WTC11 (cell line): ENCODE data around the gene BNC1.
A peak's percentile ranks its signal among the peaks of the same experiment; 100 is the strongest.

Experiments used
- ETV6 ChIP-seq: sonication (generic); formaldehyde crosslinking; IDR thresholded peaks from 2 replicates; pipeline ENCODE4 v1.8.1; 2022; ENCODE audit warnings: mild to moderate bottlenecking, missing genetic modification reagents
- MXD4 ChIP-seq: fragments of 250-450 bp; sonication (Bioruptor Pico); IDR thresholded peaks from 2 replicates; pipeline ENCODE4 v1.8.0; 2021; ENCODE audit warnings: mild to moderate bottlenecking, moderate library complexity, borderline replicate concordance
- SMAD3 ChIP-seq: sonication (generic); formaldehyde crosslinking; IDR thresholded peaks from 2 replicates; pipeline ENCODE4 v1.8.0; 2022; ENCODE audit warnings: missing genetic modification reagents, mild to moderate bottlenecking, borderline replicate concordance
- TEAD1 ChIP-seq: sonication (generic); formaldehyde crosslinking; IDR thresholded peaks from 2 replicates; pipeline ENCODE4 v1.8.0; 2022; ENCODE audit warnings: mild to moderate bottlenecking, missing genetic modification reagents
- ZNF263 ChIP-seq: sonication (generic); formaldehyde crosslinking; IDR thresholded peaks from 2 replicates; pipeline ENCODE4 v1.8.1; 2022; ENCODE audit warnings: low read depth, mild to moderate bottlenecking, moderate library complexity, missing genetic modification reagents
- ZNF423 ChIP-seq: fragments of 250-450 bp; sonication (Bioruptor Pico); IDR thresholded peaks from 2 replicates; pipeline ENCODE4 v2.1.2; 2022; ENCODE audit warnings: mild to moderate bottlenecking, moderate library complexity
- TF ChIP-seq, protein P1 (sequence below): sonication (generic); formaldehyde crosslinking; IDR thresholded peaks from 2 replicates; pipeline ENCODE4 v1.8.0; 2023; ENCODE audit warnings: mild to moderate bottlenecking, missing genetic modification reagents
- TF ChIP-seq, protein P2 (sequence below): fragments of 200-600 bp; IDR thresholded peaks from 2 replicates; pipeline ENCODE4 v1.8.0; 2022; ENCODE audit warnings: antibody characterized with exemption
- TF ChIP-seq, protein P3 (sequence below): sonication (generic); formaldehyde crosslinking; IDR thresholded peaks from 2 replicates; pipeline ENCODE4 v1.8.0; 2022; ENCODE audit warnings: mild to moderate bottlenecking, missing genetic modification reagents

DNA sequence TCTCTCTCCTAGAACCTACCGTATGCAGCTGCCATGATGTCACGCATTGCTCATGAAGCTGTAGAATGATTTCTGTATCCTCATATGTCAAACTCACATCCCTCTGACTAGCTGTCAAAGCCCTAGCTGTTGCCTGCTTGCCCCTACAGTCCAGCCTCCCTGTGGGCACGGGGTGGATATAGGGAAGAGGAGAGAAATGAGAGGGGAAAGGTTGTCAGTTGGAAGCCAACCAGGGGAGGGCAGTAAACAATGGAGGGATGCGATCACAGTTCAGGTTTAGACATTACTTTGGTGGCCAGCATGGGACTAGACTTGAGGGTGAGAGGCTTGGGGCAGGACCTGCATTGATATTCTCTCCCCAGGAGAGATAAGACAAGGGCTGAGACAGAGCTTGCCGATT, 75.1 kb downstream of the BNC1 start:
- TF ChIP-seq, protein P1, sequence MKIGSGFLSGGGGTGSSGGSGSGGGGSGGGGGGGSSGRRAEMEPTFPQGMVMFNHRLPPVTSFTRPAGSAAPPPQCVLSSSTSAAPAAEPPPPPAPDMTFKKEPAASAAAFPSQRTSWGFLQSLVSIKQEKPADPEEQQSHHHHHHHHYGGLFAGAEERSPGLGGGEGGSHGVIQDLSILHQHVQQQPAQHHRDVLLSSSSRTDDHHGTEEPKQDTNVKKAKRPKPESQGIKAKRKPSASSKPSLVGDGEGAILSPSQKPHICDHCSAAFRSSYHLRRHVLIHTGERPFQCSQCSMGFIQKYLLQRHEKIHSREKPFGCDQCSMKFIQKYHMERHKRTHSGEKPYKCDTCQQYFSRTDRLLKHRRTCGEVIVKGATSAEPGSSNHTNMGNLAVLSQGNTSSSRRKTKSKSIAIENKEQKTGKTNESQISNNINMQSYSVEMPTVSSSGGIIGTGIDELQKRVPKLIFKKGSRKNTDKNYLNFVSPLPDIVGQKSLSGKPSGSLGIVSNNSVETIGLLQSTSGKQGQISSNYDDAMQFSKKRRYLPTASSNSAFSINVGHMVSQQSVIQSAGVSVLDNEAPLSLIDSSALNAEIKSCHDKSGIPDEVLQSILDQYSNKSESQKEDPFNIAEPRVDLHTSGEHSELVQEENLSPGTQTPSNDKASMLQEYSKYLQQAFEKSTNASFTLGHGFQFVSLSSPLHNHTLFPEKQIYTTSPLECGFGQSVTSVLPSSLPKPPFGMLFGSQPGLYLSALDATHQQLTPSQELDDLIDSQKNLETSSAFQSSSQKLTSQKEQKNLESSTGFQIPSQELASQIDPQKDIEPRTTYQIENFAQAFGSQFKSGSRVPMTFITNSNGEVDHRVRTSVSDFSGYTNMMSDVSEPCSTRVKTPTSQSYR (CRISPR knock-in tag): no peak
- no peak for TF ChIP-seq ETV6
- TF ChIP-seq SMAD3 (CRISPR knock-in tag): no peak
- no peak for TF ChIP-seq ZNF423 (CRISPR knock-in tag)
- TF ChIP-seq, protein P2, sequence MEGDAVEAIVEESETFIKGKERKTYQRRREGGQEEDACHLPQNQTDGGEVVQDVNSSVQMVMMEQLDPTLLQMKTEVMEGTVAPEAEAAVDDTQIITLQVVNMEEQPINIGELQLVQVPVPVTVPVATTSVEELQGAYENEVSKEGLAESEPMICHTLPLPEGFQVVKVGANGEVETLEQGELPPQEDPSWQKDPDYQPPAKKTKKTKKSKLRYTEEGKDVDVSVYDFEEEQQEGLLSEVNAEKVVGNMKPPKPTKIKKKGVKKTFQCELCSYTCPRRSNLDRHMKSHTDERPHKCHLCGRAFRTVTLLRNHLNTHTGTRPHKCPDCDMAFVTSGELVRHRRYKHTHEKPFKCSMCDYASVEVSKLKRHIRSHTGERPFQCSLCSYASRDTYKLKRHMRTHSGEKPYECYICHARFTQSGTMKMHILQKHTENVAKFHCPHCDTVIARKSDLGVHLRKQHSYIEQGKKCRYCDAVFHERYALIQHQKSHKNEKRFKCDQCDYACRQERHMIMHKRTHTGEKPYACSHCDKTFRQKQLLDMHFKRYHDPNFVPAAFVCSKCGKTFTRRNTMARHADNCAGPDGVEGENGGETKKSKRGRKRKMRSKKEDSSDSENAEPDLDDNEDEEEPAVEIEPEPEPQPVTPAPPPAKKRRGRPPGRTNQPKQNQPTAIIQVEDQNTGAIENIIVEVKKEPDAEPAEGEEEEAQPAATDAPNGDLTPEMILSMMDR: no peak
- TF ChIP-seq, protein P3, sequence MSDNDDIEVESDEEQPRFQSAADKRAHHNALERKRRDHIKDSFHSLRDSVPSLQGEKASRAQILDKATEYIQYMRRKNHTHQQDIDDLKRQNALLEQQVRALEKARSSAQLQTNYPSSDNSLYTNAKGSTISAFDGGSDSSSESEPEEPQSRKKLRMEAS: 0 out of 2 replicates have a peak, but pooled peaks have one; percentile 23
- no peak for TF ChIP-seq ZNF263 (CRISPR knock-in tag)
- no peak for TF ChIP-seq MXD4
- no peak for TF ChIP-seq TEAD1
